ENCODE measurements around the gene ZNF688. TPM values are rescaled to one million over a fixed set of nuclear protein-coding genes. Genes with fewer than 3 reads are reported as not detected.
A peak's percentile ranks its signal among the peaks of the same experiment; 100 is the strongest.

ZNF688 gene
- total and polyA plus RNA-seq, 2 of the 13 experiments (the other 11 are each of a cell fraction or from before 2014, with no cell fraction given), result 2.4 to 5.4 TPM

DNA sequence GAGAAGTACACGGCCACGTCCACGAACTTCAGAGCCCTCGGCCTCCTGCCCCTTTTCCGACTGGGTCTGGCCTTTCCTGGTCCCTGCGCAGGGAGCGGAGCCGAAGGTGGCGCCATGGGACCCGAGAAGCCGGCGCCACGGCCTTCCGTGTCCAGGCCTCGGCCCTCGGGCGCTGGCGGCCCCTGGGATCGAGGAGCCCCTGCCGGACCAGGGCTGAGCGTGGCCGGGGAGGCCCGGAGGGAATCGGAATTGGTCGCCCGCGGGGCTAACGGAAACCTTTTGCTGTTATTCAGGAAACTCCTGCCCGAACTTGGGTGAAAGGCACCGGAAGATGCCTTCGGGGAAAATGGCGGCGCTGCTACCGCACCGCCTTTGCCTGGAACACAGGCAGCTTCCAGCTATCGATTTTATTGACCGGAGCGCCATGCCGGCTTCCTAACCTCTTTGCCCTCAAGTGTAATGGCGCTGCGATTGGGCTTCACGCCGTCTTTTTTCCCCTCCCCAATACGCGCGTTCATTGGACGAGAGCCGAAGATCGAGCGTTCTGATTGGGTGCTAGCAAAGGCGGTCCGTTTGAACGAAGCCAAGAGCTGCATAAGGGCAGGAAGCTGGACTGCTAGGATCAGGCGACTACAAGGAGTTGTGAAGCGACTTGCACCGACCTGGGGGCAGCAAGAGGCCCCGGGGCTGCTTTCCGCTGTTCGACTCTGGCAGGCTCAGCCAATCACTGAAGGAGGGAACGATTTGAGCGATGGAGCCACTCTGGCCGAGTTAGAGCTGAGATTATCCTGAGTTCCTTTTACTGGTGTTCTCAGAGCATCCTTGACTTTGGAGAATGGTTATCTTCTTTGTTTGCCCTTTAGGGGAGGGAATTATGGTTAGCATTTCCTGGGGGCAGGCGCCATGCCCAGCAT lies 38.7 kb upstream of the ZNF688 start, which contains the start of gene ZNF689 (continued):
- TF ChIP-seq, protein P1, sequence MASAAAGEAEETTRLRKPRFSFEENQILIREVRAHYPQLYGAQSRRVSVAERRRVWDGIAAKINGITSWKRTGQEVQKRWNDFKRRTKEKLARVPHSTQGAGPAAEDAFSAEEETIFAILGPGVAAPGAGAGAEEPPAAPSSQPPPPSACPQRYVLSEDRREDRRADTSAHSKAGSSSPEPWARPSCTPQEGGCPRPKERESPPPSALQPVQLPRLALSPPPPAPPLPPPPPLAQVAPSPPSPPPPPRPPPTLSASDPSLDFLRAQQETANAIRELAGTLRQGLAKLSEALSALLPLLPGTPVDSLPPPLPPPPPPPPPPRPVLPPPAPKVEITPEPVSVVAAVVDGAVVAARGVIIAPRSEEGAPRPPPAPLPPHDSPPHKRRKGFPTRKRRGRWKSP (CRISPR knock-in tag; IDR thresholded peaks at IDR 0.05), result peak; percentile 97
- no peak for TF ChIP-seq JUN (CRISPR knock-in tag; IDR thresholded peaks at IDR 0.05)
- TF ChIP-seq ZFYVE20 (CRISPR knock-in tag; IDR thresholded peaks at IDR 0.05; ENCODE audit: borderline replicate concordance, low read depth), result peak; percentile 64; the same call in 1 of the 2 replicates
- no peak for TF ChIP-seq ZNF10 (CRISPR knock-in tag; IDR thresholded peaks at IDR 0.05; ENCODE audit: borderline replicate concordance, low read depth)
- TF ChIP-seq GATAD1 (CRISPR knock-in tag; IDR thresholded peaks at IDR 0.05), result peak; percentile 90
- peak; percentile 68; the same call in 1 of the 2 replicates for TF ChIP-seq ZNF672 (CRISPR knock-in tag; IDR thresholded peaks at IDR 0.05)
- TF ChIP-seq, protein P2, sequence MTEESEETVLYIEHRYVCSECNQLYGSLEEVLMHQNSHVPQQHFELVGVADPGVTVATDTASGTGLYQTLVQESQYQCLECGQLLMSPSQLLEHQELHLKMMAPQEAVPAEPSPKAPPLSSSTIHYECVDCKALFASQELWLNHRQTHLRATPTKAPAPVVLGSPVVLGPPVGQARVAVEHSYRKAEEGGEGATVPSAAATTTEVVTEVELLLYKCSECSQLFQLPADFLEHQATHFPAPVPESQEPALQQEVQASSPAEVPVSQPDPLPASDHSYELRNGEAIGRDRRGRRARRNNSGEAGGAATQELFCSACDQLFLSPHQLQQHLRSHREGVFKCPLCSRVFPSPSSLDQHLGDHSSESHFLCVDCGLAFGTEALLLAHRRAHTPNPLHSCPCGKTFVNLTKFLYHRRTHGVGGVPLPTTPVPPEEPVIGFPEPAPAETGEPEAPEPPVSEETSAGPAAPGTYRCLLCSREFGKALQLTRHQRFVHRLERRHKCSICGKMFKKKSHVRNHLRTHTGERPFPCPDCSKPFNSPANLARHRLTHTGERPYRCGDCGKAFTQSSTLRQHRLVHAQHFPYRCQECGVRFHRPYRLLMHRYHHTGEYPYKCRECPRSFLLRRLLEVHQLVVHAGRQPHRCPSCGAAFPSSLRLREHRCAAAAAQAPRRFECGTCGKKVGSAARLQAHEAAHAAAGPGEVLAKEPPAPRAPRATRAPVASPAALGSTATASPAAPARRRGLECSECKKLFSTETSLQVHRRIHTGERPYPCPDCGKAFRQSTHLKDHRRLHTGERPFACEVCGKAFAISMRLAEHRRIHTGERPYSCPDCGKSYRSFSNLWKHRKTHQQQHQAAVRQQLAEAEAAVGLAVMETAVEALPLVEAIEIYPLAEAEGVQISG (CRISPR knock-in tag; IDR thresholded peaks at IDR 0.05), result peak; percentile 96
- TF ChIP-seq, protein P3, sequence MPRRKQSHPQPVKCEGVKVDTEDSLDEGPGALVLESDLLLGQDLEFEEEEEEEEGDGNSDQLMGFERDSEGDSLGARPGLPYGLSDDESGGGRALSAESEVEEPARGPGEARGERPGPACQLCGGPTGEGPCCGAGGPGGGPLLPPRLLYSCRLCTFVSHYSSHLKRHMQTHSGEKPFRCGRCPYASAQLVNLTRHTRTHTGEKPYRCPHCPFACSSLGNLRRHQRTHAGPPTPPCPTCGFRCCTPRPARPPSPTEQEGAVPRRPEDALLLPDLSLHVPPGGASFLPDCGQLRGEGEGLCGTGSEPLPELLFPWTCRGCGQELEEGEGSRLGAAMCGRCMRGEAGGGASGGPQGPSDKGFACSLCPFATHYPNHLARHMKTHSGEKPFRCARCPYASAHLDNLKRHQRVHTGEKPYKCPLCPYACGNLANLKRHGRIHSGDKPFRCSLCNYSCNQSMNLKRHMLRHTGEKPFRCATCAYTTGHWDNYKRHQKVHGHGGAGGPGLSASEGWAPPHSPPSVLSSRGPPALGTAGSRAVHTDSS (CRISPR knock-in tag; conservative IDR thresholded peaks at IDR 0.05), result 0 out of 2 replicates have a peak, but pooled peaks have one; percentile 8
- peak; percentile 100 for TF ChIP-seq YY1 (IDR thresholded peaks at IDR 0.05; ENCODE audit: insufficient read depth, insufficient replicate concordance, low read depth, low read length)
- TF ChIP-seq ZNF562 (CRISPR knock-in tag; IDR thresholded peaks at IDR 0.05; ENCODE audit: borderline replicate concordance), result no peak
- TF ChIP-seq, protein P4, sequence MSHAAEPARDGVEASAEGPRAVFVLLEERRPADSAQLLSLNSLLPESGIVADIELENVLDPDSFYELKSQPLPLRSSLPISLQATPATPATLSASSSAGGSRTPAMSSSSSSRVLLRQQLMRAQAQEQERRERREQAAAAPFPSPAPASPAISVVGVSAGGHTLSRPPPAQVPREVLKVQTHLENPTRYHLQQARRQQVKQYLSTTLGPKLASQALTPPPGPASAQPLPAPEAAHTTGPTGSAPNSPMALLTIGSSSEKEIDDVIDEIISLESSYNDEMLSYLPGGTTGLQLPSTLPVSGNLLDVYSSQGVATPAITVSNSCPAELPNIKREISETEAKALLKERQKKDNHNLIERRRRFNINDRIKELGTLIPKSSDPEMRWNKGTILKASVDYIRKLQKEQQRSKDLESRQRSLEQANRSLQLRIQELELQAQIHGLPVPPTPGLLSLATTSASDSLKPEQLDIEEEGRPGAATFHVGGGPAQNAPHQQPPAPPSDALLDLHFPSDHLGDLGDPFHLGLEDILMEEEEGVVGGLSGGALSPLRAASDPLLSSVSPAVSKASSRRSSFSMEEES (CRISPR knock-in tag; IDR thresholded peaks at IDR 0.05), result peak; percentile 55; the same call in 1 of the 2 replicates
- TF ChIP-seq, protein P5, sequence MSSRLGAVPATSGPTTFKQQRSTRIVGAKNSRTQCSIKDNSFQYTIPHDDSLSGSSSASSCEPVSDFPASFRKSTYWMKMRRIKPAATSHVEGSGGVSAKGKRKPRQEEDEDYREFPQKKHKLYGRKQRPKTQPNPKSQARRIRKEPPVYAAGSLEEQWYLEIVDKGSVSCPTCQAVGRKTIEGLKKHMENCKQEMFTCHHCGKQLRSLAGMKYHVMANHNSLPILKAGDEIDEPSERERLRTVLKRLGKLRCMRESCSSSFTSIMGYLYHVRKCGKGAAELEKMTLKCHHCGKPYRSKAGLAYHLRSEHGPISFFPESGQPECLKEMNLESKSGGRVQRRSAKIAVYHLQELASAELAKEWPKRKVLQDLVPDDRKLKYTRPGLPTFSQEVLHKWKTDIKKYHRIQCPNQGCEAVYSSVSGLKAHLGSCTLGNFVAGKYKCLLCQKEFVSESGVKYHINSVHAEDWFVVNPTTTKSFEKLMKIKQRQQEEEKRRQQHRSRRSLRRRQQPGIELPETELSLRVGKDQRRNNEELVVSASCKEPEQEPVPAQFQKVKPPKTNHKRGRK (CRISPR knock-in tag; IDR thresholded peaks at IDR 0.05), result 0 out of 2 replicates have a peak, but pooled peaks have one; percentile 57
- TF ChIP-seq KDM4B (CRISPR knock-in tag; IDR thresholded peaks at IDR 0.05), result peak; percentile 64; the same call in 1 of the 2 replicates
- TF ChIP-seq ZNF781 (CRISPR knock-in tag; IDR thresholded peaks at IDR 0.05; ENCODE audit: borderline replicate concordance, not compliant biosample characterization), result peak; percentile 96
- TF ChIP-seq SALL2 (CRISPR knock-in tag; IDR thresholded peaks at IDR 0.05), result 0 out of 2 replicates have a peak, but pooled peaks have one; percentile 47
- TF ChIP-seq ZNF264 (CRISPR knock-in tag; IDR thresholded peaks at IDR 0.05), result peak; percentile 73
- TF ChIP-seq ZSCAN25 (CRISPR knock-in tag; IDR thresholded peaks at IDR 0.05), result peak; percentile 78
- peak; percentile 94 for TF ChIP-seq ZNF883 (CRISPR knock-in tag; IDR thresholded peaks at IDR 0.05; ENCODE audit: not compliant biosample characterization)

Data from HepG2 (cell line).